C4-2B (cell line): Measurements from ENCODE around the gene RALGPS2.

Source experiments
- CTCF ChIP-seq: fragments of 450-650 bp; conservative IDR thresholded peaks from 2 replicates; pipeline ENCODE4 v1.5.1; 2017; ENCODE audit warnings: mild to moderate bottlenecking
- ZFX ChIP-seq: fragments of 450-650 bp; IDR thresholded peaks from 2 replicates; pipeline ENCODE4 v1.6.1; 2017

- no peak for TF ChIP-seq CTCF
- TF ChIP-seq ZFX: no peak
Measured at GRCh38 chr1:178724376-178724727, 692 bp upstream of the RALGPS2 start.
